NOMO-1 (cell line): ENCODE results near the gene CDH12.
"Not testable (repeated sequence)": the region's sequence is repeated elsewhere in the genome, so short reads cannot be mapped to it uniquely, and the experiment has no call there.

Source experiments
- DNase-seq, 2 experiments: peaks; one replicate each; lab custom pipeline; 2025; ENCODE audit not compliant: unreplicated experiment in 2 of 2; lab: John Stamatoyannopoulos, UW

Gene CDH12

GRCh38 chr5:22663134-22663533, 190.0 kb downstream of the CDH12 start:
- no peak for DNase-seq

GRCh38 chr5:22662391-22662790, 190.8 kb downstream of the CDH12 start:
- DNase-seq: no peak

DNA sequence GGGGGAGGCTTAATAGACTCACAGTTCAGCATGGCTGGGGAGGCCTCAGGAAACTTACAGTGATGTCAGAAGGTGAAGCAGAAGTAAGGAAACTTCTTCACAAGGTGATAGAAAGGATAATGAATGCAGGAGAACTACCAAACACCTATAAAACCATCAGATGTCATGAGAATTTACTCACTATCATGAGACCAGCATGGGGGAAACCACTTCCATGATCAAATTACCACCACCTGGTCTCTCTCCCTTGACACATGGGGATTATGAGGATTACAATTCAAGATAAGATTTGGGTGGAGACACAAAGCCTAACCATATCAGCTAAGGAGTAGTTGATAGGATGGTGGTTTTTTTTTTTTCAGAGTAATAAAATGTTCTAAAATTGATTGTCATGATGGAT, 201.8 kb downstream of the CDH12 start:
- DNase-seq: no peak

DNA sequence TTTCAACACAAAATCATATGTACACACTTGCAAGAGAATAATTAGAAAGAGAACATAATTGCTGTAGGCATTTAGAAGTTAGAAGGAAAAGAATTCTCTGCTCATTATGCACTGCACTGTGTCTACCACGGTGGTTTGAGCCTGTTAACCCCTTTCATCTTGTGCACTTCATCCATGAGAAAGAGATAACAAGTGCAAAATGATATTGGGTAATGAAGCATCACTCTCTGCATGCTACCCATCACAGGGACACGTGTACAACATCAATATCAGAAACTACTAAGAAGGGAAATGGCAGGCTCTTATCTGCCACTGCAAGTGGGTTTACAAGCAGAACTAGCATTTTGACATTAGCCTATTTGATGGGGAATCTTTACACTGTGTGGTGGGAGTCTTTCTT, 202.6 kb downstream of the CDH12 start:
- no peak for DNase-seq

GRCh38 chr5:22649074-22649473, 204.1 kb downstream of the CDH12 start:
- no peak for DNase-seq

- no peak for DNase-seq
Observed at GRCh38 chr5:22644859-22645258, 208.3 kb downstream of the CDH12 start.

DNA sequence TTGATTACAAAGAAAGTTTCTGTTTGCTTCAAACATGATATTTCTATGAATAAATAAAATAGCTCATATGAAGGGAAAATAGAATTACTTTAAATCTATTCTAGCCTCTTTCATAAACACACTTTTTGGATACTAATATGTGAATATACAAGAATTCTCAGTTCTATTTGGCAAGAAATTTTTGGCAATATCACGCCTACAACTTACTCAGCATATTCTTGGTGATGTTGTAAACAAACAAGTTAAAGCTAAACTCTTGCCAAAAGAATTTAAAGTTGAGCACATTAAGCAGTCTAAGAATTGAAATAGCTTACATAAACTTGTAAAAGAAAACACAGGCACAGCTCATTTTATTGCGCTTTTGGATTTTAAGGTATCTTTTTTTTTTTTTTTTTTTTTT, 209.8 kb downstream of the CDH12 start:
- DNase-seq: no peak

- no peak for DNase-seq
Observed at GRCh38 chr5:22631683-22632082, 221.5 kb downstream of the CDH12 start.

DNA sequence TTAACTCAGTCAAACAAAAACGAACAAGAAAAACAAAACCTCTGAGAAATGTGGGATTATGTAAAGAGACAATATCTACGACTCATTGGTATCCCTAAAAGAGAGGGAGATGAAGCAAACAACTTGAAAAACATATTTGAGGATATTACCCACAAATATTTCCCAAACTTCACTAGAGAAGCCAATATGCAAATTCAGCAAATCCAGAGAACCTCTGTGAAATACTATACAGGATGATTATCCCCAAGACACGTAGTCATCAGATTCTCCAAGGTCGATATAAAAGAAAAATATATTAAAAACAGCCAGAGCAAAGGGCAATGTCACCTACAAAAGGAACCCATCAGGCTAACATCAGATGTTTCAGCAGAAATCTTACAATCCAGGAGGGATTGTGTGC, 226.1 kb downstream of the CDH12 start:
- DNase-seq: no peak

DNA sequence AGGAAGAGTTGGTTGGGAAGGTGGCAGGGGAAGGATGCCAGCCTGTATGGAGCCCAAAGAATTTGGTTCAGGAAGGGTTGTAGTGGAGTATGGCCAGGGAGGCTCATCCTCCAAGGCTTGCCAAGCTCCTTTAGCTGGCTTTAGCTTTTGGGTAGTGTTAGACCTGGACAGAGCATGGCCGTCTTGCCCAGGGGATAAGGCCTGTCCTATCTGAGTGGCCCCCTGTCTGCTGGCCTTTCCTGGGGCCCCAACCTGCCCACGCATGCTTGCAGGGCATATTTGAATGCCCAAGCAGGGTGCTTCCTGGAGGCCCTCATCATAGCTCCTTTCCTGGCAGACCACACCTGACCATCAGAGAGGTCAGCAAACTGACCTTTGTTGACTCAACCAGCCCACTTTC, 227.7 kb downstream of the CDH12 start:
- DNase-seq: no peak

- DNase-seq: no peak
Observed at GRCh38 chr5:22621084-22621483, 232.1 kb downstream of the CDH12 start.

- no peak for DNase-seq
Observed at GRCh38 chr5:22615964-22616363, 237.2 kb downstream of the CDH12 start.

GRCh38 chr5:22614486-22615094, 238.6 kb downstream of the CDH12 start:
- DNase-seq: no peak

GRCh38 chr5:22612928-22613327, 240.2 kb downstream of the CDH12 start:
- DNase-seq: no peak

- DNase-seq: no peak
Observed at GRCh38 chr5:22611327-22611726, 241.8 kb downstream of the CDH12 start.

- not testable (repeated sequence) for DNase-seq
Observed at GRCh38 chr5:22607498-22607897, 245.6 kb downstream of the CDH12 start.

- DNase-seq: no peak
Observed at GRCh38 chr5:22605473-22605872, 247.7 kb downstream of the CDH12 start.

GRCh38 chr5:22604711-22605110, 248.4 kb downstream of the CDH12 start:
- DNase-seq: no peak

- no peak for DNase-seq
Observed at GRCh38 chr5:22598796-22599195, 254.3 kb downstream of the CDH12 start.

DNA sequence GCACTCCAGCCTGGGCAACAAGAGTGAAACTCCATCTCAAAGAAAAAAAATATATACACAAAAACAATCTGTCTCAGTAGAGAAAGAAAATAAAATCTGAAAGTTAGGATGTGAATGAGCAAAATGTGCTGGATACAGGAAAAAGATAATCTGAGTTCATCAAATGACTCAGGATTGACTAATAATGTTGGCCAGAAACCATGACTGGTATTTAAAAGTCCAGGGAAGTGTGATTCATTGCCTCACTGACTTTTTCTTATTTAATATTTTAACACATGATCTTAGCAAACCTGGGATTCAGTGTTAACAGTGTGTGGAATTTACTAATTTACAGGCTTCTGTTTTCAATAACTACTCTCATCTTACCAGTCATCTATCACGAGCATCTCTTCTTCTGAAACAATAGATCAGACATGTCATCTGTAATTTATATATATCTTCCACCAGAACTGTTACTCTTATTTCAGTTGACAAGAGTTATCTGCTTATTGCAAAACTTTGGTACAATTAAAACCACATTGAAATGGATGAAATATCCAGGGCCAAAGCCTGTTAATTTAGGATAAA, 256.7 kb downstream of the CDH12 start:
- DNase-seq: no peak

GRCh38 chr5:22594491-22594890, 258.7 kb downstream of the CDH12 start:
- no peak for DNase-seq

DNA sequence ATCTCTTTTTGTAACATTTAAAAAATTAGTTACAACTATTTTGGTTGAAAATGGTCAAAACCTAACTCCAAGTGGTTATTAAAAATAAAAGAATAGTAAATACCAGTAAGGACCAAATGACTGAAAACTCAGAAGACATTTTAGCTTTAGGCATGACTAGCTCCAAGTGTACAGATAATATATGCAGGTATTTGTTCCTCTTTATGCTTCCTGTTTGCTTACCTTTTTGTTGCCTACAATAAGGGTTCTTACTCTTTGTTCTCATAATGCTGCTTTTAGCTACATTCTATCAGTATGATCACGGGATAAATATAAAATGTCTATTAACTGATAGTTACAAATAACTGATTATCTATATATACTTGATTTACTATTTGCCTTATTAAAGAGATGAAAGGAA, 259.6 kb downstream of the CDH12 start:
- no peak for DNase-seq

DNA sequence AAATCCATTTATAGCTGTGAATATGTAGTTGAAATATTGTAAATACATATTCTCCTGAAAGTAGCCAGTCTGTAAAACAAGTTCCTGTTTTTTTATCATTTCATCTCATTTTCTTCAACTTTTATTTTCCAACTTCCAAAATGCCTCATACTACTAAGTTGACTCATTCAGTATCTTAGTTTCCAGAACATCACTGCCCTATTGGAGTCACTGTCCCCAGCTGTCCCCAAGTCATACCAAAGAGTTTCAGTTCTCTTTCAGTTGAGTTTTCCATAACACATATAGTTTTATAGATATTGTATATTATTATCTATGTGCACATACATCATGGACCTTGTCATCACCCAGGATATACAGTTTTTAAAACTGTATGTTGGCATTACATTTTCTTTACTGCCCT, 261.7 kb downstream of the CDH12 start:
- no peak for DNase-seq
